HFF-Myc (cell line): ENCODE measurements around the gene RABEP2.

Experiments
- DNase-seq: peaks from one replicate; pipeline ENCODE4 v3.0.0-alpha.2; 2011; ENCODE audit warnings: low read depth; ENCODE audit errors: extremely low read depth
- H3K4me3 ChIP-seq: replicated peaks from 2 replicates; pipeline ENCODE4 v1.5.1; 2011; ENCODE audit warnings: low read depth, mild to moderate bottlenecking, control low read depth, low read length
- TF ChIP-seq, protein P1 (sequence below): IDR thresholded peaks from 2 replicates; pipeline ENCODE4 v1.5.1; 2012; ENCODE audit warnings: mild to moderate bottlenecking, low read depth, low read length, control low read depth; ENCODE audit errors: missing control alignments

The RABEP2 gene

GRCh38 chr16:28879841-28880588 is 45.0 kb downstream of the RABEP2 start:
- H3K4me3 ChIP-seq: peak overlapping the region; percentile 51
- TF ChIP-seq, protein P1, sequence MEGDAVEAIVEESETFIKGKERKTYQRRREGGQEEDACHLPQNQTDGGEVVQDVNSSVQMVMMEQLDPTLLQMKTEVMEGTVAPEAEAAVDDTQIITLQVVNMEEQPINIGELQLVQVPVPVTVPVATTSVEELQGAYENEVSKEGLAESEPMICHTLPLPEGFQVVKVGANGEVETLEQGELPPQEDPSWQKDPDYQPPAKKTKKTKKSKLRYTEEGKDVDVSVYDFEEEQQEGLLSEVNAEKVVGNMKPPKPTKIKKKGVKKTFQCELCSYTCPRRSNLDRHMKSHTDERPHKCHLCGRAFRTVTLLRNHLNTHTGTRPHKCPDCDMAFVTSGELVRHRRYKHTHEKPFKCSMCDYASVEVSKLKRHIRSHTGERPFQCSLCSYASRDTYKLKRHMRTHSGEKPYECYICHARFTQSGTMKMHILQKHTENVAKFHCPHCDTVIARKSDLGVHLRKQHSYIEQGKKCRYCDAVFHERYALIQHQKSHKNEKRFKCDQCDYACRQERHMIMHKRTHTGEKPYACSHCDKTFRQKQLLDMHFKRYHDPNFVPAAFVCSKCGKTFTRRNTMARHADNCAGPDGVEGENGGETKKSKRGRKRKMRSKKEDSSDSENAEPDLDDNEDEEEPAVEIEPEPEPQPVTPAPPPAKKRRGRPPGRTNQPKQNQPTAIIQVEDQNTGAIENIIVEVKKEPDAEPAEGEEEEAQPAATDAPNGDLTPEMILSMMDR: no peak
- DNase-seq: peak; percentile 40

DNA sequence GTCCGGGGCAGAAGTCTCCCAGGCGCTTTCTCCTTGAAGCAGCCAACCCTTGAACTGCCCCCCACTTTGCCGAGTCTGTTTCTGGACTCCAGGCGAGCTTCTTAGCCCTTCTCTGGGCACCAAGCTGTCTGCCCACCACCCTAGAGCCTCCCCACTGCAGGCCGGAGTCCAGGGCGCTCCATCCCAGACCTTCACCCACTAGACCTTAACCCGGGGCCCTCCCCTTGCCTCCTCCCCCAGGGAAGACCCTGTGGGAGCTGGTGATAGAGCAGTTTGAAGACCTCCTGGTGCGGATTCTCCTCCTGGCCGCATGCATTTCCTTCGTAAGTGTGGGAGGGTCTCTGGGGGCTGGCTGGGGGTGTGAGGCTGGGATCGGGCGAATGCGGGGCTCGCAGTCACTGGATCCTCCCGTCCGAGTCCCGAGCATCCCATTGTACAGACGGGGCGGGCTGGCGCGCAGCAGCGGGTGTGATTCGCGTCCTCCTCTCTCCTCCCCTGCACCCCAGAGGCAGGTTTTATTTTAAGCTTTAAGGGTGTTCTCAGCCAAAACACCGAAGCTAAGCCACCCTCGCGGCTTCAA is 45.7 kb downstream of the RABEP2 start:
- TF ChIP-seq, protein P1: no peak
- peak overlapping the region; percentile 51 for H3K4me3 ChIP-seq
- DNase-seq: no peak

GRCh38 chr16:28878083-28878926 is 46.7 kb downstream of the RABEP2 start, which contains the start of gene ATP2A1:
Gene ATP2A1 (plus strand): TSS chr16:28878488. CDS start chr16:28878672, 184 bp downstream.
- DNase-seq: no peak
- TF ChIP-seq, protein P1: no peak
- peak within 1 kb of the TSS; percentile 51 for H3K4me3 ChIP-seq

- no peak overlapping the region for H3K4me3 ChIP-seq
- no peak for DNase-seq
Measured at GRCh38 chr16:28877655-28878000, 47.4 kb downstream of the RABEP2 start.

GRCh38 chr16:28876973-28877654 is 47.9 kb downstream of the RABEP2 start:
- TF ChIP-seq, protein P1: no peak
- H3K4me3 ChIP-seq: no peak overlapping the region
- DNase-seq: no peak

More at GRCh38 chr16:28877655-28878000, 47.4 kb downstream of the RABEP2 start:
- TF ChIP-seq, protein P1: no peak

GRCh38 chr16:28876019-28876659 is 48.9 kb downstream of the RABEP2 start:
- TF ChIP-seq, protein P1: no peak
- DNase-seq: no peak
- no peak overlapping the region for H3K4me3 ChIP-seq
